Activated naive CD4-positive, alpha-beta T cell treated with anti-CD3 and anti-CD28 coated beads, Interleukin-2, amount 10 ng/mL, durations not matched to agents 7 days and 5 days (primary cell): ENCODE measurements around the gene METAP1.
"Not testable (repeated sequence)": the region's sequence is repeated elsewhere in the genome, so short reads cannot be mapped to it uniquely, and the experiment has no call there.

Experiments used
- CTCF ChIA-PET: fragments of 350-600 bp; sonication (Branson Sonifier 250); formaldehyde crosslinking; loops from one replicate; lab custom pipeline; 2021; ENCODE audit warnings: antibody characterized with exemption; lab: Charles Lee
- DNase-seq: peaks from one replicate; pipeline ENCODE4 v3.0.0-alpha.2; 2020
- H3K27ac Mint-ChIP-seq: one replicate; pipeline ENCODE4 v1.8.0; 2021; ENCODE audit warnings: mild to moderate bottlenecking, moderate library complexity, mixed read lengths
- H3K27me3 Mint-ChIP-seq: one replicate; pipeline ENCODE4 v1.8.0; 2021; ENCODE audit warnings: mild to moderate bottlenecking, mixed read lengths
- H3K36me3 Mint-ChIP-seq: one replicate; pipeline ENCODE4 v1.8.0; 2021; ENCODE audit warnings: mixed read lengths
- H3K4me1 Mint-ChIP-seq: one replicate; pipeline ENCODE4 v1.8.0; 2021; ENCODE audit warnings: mixed read lengths
- H3K4me3 Mint-ChIP-seq: one replicate; pipeline ENCODE4 v1.8.0; 2021; ENCODE audit warnings: mild to moderate bottlenecking, moderate library complexity, mixed read lengths
- H3K9me3 Mint-ChIP-seq: one replicate; pipeline ENCODE4 v1.8.0; 2021; ENCODE audit warnings: mixed read lengths

Gene METAP1

DNA sequence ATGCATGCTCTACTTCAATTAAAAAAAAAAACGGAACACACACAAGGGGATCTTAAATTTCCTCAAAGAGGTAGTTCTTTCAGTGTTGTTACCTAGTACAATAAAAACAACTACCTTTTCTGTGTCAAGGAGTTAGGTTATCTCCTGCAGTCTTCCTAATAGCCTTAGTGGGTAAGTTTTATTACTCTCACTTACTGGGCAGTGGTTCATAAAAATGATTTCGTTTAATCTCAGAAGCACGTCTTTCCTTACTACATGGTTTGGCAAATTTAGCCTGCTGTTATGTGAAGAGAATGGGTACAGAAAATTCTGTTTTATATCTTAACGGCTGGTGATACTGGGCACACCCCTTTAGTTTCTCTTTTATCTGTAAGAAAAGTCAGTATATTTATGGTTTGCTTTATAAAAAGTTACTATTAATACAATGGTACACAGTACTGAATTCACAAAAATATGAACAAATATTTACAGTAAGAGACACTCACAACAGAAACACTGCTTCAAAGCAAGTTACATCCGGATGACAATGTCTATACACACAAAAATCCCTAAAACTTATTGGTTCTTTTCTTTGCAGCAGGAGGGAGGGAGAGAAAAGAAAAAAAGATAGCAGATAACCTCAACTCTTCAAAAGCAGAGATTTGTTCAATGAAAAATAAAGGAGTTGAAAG, 84.2 kb downstream of the METAP1 start:
- no peaks in the 10 kb centered on the region for H3K27me3 Mint-ChIP-seq

DNA sequence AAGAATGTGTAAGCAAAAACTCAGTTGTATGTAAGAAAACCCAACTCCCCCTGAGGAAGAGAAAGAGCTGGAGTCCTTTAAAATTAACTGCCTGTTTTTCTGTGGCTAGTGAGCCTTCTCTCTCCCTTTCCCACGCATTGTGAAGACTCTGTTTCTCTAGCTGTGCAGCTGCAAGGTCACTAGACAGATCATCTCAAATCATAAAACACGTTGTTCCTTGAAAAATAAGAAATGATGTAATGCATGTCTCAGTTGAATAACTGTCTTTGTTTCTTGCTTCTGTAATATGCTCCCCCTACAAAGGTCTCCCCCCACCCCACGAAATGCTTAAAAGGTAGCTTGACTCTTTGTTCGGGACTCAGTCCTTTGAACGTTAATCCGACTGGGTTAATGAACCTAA, 85.3 kb downstream of the METAP1 start:
- DNase-seq, H3K9me3 Mint-ChIP-seq, H3K27me3 Mint-ChIP-seq, H3K4me3 Mint-ChIP-seq, H3K27ac Mint-ChIP-seq: not testable (repeated sequence)
- peaks cover 13% of the 10 kb centered on the region for H3K4me1 Mint-ChIP-seq
- CTCF ChIA-PET = interaction anchor here (1.6 kb wide), 1 partner anchor 24 kb away, joined by 9 read pairs; no protein-coding TSS in a partner anchor
- H3K36me3 Mint-ChIP-seq = peaks cover 68% of the 10 kb centered on the region

More for the DNA sequence above, 84.2 kb downstream of the METAP1 start:
- Mint-ChIP-seq H3K27ac (no peak overlapping the region), H3K36me3 (peaks cover 66% of the 10 kb centered on the region), H3K4me3 (no peak overlapping the region), H3K9me3 (no peaks in the 10 kb centered on the region), H3K4me1 (peaks cover 8% of the 10 kb centered on the region)
- DNase-seq = no peak
- CTCF ChIA-PET = interaction anchor here (1.0 to 1.6 kb wide), 2 partner anchors 23 to 85 kb away, joined by 5 to 9 read pairs; partner anchors contain the start of gene METAP1

DNA sequence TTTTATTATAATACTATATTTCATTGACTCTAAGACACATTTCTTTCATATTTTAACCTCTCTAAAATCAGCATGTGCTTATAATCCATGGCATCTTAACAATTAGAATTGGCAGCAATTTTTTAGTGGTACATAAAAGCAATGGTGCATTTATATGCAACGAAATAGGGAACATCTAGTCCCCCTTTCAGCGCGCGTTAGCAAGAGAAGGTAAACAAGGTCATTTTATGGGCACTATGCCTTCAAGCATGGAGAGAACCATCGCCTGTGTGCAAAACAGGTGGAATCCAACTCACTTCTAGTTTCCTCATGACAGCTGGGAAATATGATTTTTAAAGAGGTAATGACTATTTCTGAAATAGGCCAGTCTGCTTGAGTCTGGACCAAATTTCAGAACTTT, 86.7 kb downstream of the METAP1 start:
- no peaks in the 10 kb centered on the region for H3K27me3 Mint-ChIP-seq
- H3K4me1 Mint-ChIP-seq = peaks cover 22% of the 10 kb centered on the region
- no peak overlapping the region for H3K27ac Mint-ChIP-seq
- H3K4me3 Mint-ChIP-seq = no peak overlapping the region
- H3K9me3 Mint-ChIP-seq = no peaks in the 10 kb centered on the region
- peaks cover 65% of the 10 kb centered on the region for H3K36me3 Mint-ChIP-seq
- CTCF ChIA-PET = no interaction called here
- DNase-seq = no peak

DNA sequence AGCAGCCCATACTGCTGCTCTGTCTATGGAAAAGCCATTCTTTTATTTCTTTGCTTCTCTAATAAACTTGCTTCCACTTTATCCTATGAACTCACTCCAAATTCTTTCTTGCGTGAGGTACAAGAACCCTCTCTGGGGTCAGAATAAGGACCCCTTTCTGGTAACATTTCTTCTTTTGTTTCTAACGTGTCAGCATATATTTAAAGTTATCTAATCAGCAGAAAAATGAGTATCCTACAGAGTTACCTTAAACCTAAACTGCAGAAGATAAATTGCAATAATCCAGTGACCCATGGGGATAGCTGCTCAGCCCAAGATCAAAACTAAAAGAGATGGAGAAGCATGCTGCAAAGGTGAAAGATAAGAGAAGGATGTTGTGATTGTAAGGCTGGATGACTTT, 89.1 kb downstream of the METAP1 start:
- DNase-seq = no peak
- H3K36me3 Mint-ChIP-seq = peaks cover 53% of the 10 kb centered on the region
- no peak overlapping the region for H3K27ac Mint-ChIP-seq
- peaks cover 35% of the 10 kb centered on the region for H3K4me1 Mint-ChIP-seq
- H3K4me3 Mint-ChIP-seq = no peak overlapping the region
- H3K27me3 Mint-ChIP-seq = no peaks in the 10 kb centered on the region
- H3K9me3 Mint-ChIP-seq = no peaks in the 10 kb centered on the region
- CTCF ChIA-PET = no interaction called here

DNA sequence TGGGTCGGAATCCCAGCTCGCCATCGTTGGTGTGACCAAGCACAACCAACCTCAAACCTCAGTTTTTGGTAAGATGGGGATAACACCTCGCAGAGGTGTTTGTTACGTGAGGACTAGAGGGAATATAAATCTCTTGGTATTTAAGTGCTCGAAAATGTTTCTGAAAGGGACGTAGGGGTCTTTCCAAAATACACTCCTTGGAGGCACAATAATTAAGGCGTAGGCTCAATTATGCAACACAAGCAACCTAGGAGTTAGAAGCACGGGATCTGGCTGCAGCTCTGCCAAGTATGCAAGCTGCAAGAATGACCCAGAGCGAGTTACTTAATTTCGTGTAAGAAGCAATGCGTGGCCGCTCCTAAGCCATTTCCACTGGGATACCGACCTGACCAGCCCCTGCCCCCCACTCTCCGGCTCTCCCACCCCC, 92.5 kb downstream of the METAP1 start:
- H3K4me3 Mint-ChIP-seq = peak overlapping the region; percentile 92
- CTCF ChIA-PET = interaction anchor here (2.0 kb wide), 1 partner anchor 93 kb away, joined by 13 read pairs; the partner anchor contains the start of gene METAP1
- no peaks in the 10 kb centered on the region for H3K9me3 Mint-ChIP-seq
- H3K36me3 Mint-ChIP-seq = peaks cover 28% of the 10 kb centered on the region
- H3K4me1 Mint-ChIP-seq = peaks cover 44% of the 10 kb centered on the region
- no peaks in the 10 kb centered on the region for H3K27me3 Mint-ChIP-seq
- no peak for DNase-seq
- H3K27ac Mint-ChIP-seq = peak overlapping the region; percentile 96

- Mint-ChIP-seq H3K36me3 (peaks cover 24% of the 10 kb centered on the region), H3K4me1 (peaks cover 43% of the 10 kb centered on the region), H3K9me3 (no peaks in the 10 kb centered on the region), H3K4me3 (peak within 1 kb of the TSS; percentile 92), H3K27ac (peak within 1 kb of the TSS; percentile 96), H3K27me3 (no peaks in the 10 kb centered on the region)
- DNase-seq = peak; percentile 94
- CTCF ChIA-PET = interaction anchor here (0.5 to 2.0 kb wide), 3 partner anchors 93 to 796 kb away, joined by 3 to 13 read pairs (median 4); partner anchors contain the start of gene METAP1
Measured at GRCh38 chr4:99088481-99089365, 93.2 kb downstream of the METAP1 start, which contains the start of gene ADH5. Gene ADH5 (minus strand): TSS chr4:99088788. CDS start chr4:99088700, 88 bp downstream.

DNA sequence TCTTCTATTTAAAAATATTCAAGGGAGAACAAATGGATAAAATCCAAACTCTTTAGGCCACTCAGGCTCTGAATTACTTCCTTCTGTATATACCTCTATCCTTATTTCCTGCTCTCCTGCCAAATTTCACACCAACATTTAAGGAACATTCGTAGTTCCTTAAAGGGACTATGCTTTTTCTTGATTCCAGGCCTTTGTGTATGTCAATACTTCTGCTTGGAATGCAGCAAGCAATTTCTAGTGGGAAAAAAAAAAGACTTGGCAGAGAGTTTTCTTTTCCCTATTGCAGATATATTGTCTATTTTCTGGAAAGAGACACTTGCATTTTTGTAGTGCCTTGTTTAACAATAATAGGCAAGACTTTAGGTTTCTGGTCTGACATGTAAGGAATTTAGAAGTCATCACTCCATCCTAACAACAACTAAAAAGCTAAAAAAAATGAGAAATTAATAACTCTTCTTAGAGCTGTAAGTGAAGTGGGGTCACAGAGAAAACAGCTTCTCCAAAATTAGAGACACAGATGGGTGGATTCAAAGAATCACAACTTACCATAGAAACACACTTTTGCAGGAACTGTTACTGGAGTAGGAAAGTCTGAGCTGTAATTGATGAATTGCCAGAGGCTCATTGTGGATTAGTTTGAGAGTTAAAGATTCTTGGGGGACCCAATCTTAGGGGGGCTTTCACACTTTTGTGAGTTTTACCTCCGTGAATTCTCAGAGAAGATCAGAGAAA, 95.1 kb downstream of the METAP1 start:
- Mint-ChIP-seq H3K27ac (no peak overlapping the region), H3K27me3 (no peaks in the 10 kb centered on the region), H3K4me1 (peaks cover 34% of the 10 kb centered on the region), H3K9me3 (no peaks in the 10 kb centered on the region), H3K36me3 (peaks cover 7% of the 10 kb centered on the region), H3K4me3 (peak overlapping the region; percentile 31)
- CTCF ChIA-PET = interaction anchor here (0.7 kb wide), 1 partner anchor 312 kb away, joined by 4 read pairs; no protein-coding TSS in a partner anchor
- no peak for DNase-seq

- Mint-ChIP-seq H3K9me3 (no peaks in the 10 kb centered on the region), H3K4me1 (peaks cover 32% of the 10 kb centered on the region), H3K27me3 (no peaks in the 10 kb centered on the region), H3K4me3 (no peak overlapping the region), H3K36me3 (peaks cover 7% of the 10 kb centered on the region), H3K27ac (no peak overlapping the region)
- DNase-seq = no peak
- CTCF ChIA-PET = interaction anchor here (0.7 kb wide), 1 partner anchor 312 kb away, joined by 4 read pairs; no protein-coding TSS in a partner anchor
Measured at GRCh38 chr4:99091216-99091575, 95.7 kb downstream of the METAP1 start.

GRCh38 chr4:99091841-99092240, 96.3 kb downstream of the METAP1 start:
- DNase-seq, H3K9me3 Mint-ChIP-seq, CTCF ChIA-PET, H3K36me3 Mint-ChIP-seq, H3K27ac Mint-ChIP-seq, H3K4me3 Mint-ChIP-seq, H3K27me3 Mint-ChIP-seq: not testable (repeated sequence)
- H3K4me1 Mint-ChIP-seq = peaks cover 27% of the 10 kb centered on the region

GRCh38 chr4:99099311-99099710, 103.8 kb downstream of the METAP1 start:
- Mint-ChIP-seq H3K9me3 (no peaks in the 10 kb centered on the region), H3K36me3 (no peaks in the 10 kb centered on the region), H3K27me3 (peaks cover 16% of the 10 kb centered on the region), H3K4me1 (no peaks in the 10 kb centered on the region), H3K27ac (no peak overlapping the region), H3K4me3 (no peak overlapping the region)
- CTCF ChIA-PET = no interaction called here
- no peak for DNase-seq

- CTCF ChIA-PET = not testable (repeated sequence)
Measured at GRCh38 chr4:99099814-99100213, 104.3 kb downstream of the METAP1 start.

GRCh38 chr4:99100876-99101275, 105.4 kb downstream of the METAP1 start:
- no peaks in the 10 kb centered on the region for H3K9me3 Mint-ChIP-seq
- H3K4me3 Mint-ChIP-seq = no peak overlapping the region
- H3K4me1 Mint-ChIP-seq = no peaks in the 10 kb centered on the region
- DNase-seq = no peak
- H3K36me3 Mint-ChIP-seq = no peaks in the 10 kb centered on the region
- H3K27me3 Mint-ChIP-seq = peaks cover 16% of the 10 kb centered on the region
- no peak overlapping the region for H3K27ac Mint-ChIP-seq
- CTCF ChIA-PET = no interaction called here

More at GRCh38 chr4:99099814-99100213, 104.3 kb downstream of the METAP1 start:
- not testable (repeated sequence) for DNase-seq, H3K36me3 Mint-ChIP-seq, H3K9me3 Mint-ChIP-seq, H3K27ac Mint-ChIP-seq, H3K4me3 Mint-ChIP-seq, H3K4me1 Mint-ChIP-seq
- peaks cover 16% of the 10 kb centered on the region for H3K27me3 Mint-ChIP-seq

DNA sequence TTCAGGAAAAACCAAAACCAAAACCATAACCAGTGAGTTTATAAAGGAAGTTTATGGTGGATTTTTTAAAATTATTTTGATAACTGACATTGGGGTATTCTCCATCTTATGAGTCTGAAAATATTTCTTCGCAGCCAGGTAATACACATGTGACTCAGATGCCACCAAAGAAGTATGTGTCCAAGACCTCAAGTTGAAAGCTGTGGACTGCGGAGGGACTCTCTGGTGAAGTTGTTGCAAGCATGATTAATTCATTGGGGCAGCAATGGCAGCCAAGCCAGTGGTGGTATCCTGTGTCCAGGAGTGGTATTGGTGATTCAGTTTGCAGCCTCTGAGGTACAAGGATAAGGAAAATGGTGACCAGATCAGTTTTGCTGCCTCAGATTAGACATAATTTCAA, 107.1 kb downstream of the METAP1 start:
- H3K4me1 Mint-ChIP-seq = no peaks in the 10 kb centered on the region
- no peaks in the 10 kb centered on the region for H3K9me3 Mint-ChIP-seq
- DNase-seq = no peak
- H3K36me3 Mint-ChIP-seq = no peaks in the 10 kb centered on the region
- peaks cover 9% of the 10 kb centered on the region for H3K27me3 Mint-ChIP-seq
- no peak overlapping the region for H3K4me3 Mint-ChIP-seq
- CTCF ChIA-PET = no interaction called here
- no peak overlapping the region for H3K27ac Mint-ChIP-seq

DNA sequence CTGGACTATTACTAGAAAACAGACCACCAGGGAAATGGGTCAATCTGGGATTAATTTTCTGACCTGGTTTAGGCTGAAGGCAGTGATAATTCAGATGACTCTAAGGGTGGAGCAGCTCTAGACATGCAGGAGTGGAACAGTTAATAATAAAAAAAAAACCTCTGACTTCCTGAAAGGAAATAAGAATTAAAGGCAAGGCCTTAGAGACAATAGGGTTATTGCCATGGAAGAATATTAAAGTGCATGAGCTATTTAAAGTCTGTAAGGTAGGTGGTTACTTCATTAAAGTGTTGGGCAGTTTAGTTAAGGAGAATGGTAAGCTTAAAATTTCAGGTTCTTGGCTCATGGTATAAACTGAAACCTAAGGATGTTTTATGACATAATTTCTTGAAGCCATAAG, 107.6 kb downstream of the METAP1 start:
- CTCF ChIA-PET = no interaction called here
- H3K27me3 Mint-ChIP-seq = peaks cover 9% of the 10 kb centered on the region
- no peak overlapping the region for H3K4me3 Mint-ChIP-seq
- H3K9me3 Mint-ChIP-seq = no peaks in the 10 kb centered on the region
- DNase-seq = no peak
- H3K36me3 Mint-ChIP-seq = no peaks in the 10 kb centered on the region
- no peak overlapping the region for H3K27ac Mint-ChIP-seq
- H3K4me1 Mint-ChIP-seq = no peaks in the 10 kb centered on the region
